Right renal cortex interstitium (tissue), 3 donors: ENCODE measurements around the gene CBLB. TPM values are rescaled to one million over a fixed set of nuclear protein-coding genes. Genes with fewer than 3 reads are reported as not detected.

Source experiments
- DNase-seq, 3 donors: peaks; one replicate each; pipeline ENCODE4 v3.0.0-alpha.2; 2013; ENCODE audit warnings: low read depth in 3 of 3, low spot score in 2 of 3
- polyA plus RNA-seq, 3 donors: library from polyadenylated mRNA; unstranded; fragments of 120-200 nt; gene quantifications; one replicate each; pipeline ENCODE4 v1.2.1, GENCODE V29; 2013; ENCODE audit not compliant: insufficient read length in 3 of 3

CBLB gene
- polyA plus RNA-seq, 3 donors, result 44.2 to 45.0 (median 45.0) TPM

GRCh38 chr3:105719791-105720190 is 149.0 kb downstream of the CBLB start:
- DNase-seq, result no peak

DNA sequence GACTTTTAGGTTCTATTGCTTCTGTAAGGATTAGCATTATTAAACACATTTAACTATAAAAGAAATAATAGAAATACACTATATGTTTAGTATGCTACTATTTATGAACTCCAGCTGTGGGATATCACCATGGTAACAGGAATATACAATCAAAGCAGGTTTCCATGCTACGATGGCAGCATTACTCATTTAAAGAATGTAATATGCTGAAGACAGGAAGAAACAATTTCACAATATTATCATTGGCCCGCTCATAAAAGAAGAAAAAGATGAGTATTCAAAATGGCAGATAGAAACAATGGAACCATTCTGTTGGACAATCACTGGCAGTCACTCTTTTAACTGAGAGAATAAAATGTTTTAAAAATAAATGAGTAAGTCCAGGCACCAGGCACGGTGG is 153.4 kb downstream of the CBLB start:
- no peak for DNase-seq

DNA sequence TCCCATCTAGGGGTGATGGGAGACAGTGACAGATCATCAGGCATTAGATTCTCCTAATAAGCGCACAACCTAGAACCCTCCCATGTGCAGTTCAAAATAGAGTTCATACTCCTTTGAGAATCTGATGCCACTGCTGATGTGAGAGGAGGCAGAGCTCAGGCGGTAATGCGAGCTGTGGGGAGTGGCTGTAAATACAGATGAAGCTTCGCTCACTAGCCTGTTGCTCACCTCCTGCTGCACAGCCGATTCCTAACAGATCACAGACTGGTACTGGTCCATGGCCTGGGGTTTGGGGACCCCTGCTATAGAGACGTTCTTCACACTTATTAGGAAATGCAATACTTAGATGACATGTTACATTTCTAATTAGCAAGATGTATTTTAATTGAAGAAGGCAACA is 154.4 kb downstream of the CBLB start:
- no peak for DNase-seq

GRCh38 chr3:105708980-105709379 is 159.8 kb downstream of the CBLB start:
- DNase-seq, result no peak

DNA sequence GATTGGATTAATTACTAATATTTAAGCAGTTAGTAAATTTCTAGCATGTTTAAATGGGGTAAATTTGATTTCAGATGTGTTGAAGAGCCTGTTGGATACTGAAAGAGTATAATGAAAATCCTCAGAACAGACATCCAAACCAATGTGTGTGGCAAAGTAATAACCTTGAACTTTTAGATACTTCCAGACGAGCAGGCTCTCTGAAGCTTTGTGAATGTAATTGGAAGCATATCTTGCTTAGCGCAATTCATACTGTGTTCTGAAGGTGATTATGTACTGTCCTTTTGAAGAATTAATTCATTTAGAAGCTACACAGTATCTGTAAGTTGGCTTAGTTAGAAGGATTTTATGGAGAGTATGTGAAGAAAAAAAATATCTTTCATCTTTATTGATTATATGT is 161.8 kb downstream of the CBLB start:
- DNase-seq, result no peak

DNA sequence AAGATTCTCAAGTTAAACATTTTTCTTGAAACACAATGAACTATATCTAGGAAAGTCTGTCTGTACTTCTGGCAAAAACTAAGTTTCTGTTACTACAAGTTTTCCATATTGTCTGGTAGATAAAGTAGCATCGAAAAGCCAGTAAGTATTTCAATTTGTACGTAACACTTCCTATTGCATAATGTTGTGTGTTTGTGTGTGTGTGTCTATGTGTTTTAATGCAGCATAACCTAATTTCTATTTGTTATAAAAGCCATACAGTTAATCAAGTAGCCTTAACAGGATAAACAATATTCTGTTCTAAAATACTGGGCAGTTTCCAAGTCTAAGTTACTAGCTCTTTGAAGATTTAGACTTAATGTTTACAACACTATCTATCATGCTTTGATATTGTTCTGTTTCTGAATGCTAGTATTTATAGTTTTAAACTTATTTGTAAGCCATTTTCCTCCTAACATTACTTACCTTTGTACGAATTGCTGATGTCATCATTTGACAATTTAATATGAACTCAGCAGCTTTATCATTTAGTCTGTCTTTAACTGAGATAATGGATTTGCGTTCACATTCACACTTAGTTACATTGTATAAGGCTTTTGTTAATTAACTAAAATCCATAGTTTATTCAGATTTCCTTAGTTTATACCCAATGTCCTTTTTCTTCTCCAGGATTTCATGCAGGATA is 163.9 kb downstream of the CBLB start:
- no peak for DNase-seq

GRCh38 chr3:105700575-105700974 is 168.2 kb downstream of the CBLB start:
- DNase-seq, result no peak

GRCh38 chr3:105691633-105692032 is 177.2 kb downstream of the CBLB start:
- no peak for DNase-seq

GRCh38 chr3:105691053-105691452 is 177.8 kb downstream of the CBLB start:
- DNase-seq, result no peak

GRCh38 chr3:105688821-105689220 is 180.0 kb downstream of the CBLB start:
- DNase-seq, result no peak

DNA sequence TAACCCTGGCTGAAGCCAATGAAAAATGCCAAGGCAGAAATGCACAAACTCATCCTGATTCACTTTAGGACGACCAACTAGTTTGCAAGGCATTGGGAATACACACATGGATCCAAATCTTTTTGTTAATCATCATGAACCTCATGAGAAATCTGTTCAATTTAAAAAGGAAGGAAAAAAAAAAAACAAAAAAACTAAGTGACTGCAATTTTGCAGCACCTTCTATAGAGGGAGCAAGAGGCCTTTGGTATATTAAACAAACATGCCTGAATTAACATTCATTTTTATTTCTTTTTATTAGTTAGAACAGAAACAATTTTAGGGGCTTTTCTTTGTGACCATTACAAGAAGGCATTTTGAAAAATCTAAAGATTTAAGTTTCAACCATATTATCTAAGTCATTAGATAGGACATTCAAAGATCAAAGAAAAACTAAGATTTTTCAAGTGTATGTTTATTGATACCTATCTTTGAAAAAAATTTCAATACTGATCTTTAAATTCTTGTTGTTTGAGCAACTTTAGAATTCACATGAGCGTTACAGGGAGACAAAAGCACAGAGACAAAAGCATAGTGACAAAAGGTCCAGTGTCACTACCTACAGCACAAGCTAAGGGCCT is 182.4 kb downstream of the CBLB start:
- no peak for DNase-seq

GRCh38 chr3:105679951-105680350 is 188.9 kb downstream of the CBLB start:
- no peak for DNase-seq

- DNase-seq, result no peak
Measured at GRCh38 chr3:105678017-105678416, 190.8 kb downstream of the CBLB start.

DNA sequence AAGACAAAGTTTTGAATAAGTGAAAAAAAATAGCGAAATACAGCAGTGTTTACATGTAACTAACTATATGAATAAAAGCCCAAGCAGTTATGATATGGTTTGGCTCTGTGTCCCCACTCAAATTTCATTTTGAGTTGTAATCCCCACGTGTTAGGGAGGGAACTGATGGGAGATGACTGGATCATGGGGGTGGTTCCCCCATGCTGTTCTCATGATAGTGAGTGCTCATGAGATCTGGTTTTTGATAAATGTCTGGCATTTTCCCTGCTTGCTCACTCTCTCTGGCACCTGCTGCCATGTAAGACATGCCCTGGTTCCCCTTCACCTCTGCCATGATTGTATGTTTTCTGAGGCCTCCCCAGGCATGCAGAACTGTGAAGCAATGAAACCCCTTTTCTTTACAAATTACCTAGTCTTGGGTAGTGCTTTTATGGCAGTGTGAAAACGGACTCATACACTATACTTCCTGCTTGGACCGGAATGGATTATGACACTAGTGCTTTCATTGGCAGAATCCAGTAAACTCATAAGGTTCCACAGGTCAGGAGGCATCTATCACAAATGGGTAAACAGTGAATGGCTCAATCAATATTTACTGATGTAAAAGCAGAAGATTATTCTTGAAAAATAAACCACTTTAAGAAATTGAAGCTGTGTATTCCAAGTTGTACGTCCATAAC is 192.1 kb downstream of the CBLB start:
- DNase-seq, result no peak

- DNase-seq, result no peak
Measured at GRCh38 chr3:105674437-105675065, 194.3 kb downstream of the CBLB start.

- no peak for DNase-seq
Measured at GRCh38 chr3:105672996-105673395, 195.8 kb downstream of the CBLB start.

GRCh38 chr3:105662306-105662705 is 206.5 kb downstream of the CBLB start:
- DNase-seq, result no peak

- DNase-seq, result no peak
Measured at GRCh38 chr3:105661461-105661860, 207.4 kb downstream of the CBLB start.

GRCh38 chr3:105656651-105657504 is 211.9 kb downstream of the CBLB start:
- DNase-seq, result no peak

DNA sequence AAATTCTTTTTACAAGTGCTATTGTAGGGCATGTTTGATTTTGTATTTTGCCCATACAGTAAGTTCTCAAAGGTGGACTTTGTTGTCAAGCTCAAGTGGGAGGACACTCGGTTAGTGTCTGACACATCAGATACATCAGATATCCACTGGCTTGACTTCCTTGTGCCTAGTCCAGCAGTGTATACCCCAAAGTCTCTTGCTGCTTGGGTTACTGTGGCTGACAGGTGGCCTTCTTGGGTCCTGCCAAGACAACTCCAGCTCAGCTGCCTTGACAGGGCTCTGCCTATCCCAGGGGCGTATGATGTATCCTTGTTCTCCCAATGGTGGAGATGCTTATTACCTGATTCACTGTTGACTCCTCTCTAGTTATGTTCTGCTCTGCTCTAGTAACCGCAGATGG is 214.9 kb downstream of the CBLB start:
- no peak for DNase-seq

DNA sequence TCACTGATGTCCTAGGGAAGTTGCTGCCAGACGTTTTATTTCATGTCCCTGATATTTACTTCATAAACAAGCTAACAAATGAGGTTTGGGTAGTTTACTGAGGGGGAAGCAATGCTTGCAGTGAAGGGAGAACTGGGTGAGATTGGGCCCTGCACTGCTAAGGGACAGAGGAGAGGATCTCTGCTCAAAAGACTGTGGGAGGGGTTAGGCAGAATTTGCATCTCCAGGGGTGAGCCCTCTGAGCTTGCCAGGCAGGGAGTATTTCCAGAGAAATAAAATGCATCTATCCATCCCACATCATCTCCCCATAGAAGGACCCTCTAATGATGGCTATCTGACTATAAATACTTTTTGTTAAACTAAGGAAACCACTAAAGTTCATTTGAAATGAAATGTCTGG is 215.6 kb downstream of the CBLB start:
- no peak for DNase-seq
